Calu3 (cell line): ENCODE measurements around the gene FDXACB1. TPM values are rescaled to one million over a fixed set of nuclear protein-coding genes. Genes with fewer than 3 reads are reported as not detected.

Experiments
- BruUV-seq: library from RNA; stranded (reverse); fragments of 400-500 nt; replicated peaks from 2 replicates; lab custom pipeline; 2021; lab: Mats Ljungman, UMichigan
- CTCF ChIA-PET: fragments of 300-600 bp; sonication (Branson Sonifier 250); formaldehyde crosslinking; loops from one replicate; lab custom pipeline; 2022; ENCODE audit warnings: antibody characterized with exemption; lab: Charles Lee
- DNase-seq: peaks from one replicate; pipeline ENCODE4 v3.0.0; 2022
- H3K27ac Mint-ChIP-seq: one replicate; pipeline ENCODE4 v1.8.0; 2022; ENCODE audit warnings: mixed read lengths; ENCODE audit not compliant: unreplicated experiment
- H3K27me3 Mint-ChIP-seq: one replicate; pipeline ENCODE4 v1.8.0; 2022; ENCODE audit warnings: mixed read lengths; ENCODE audit not compliant: unreplicated experiment
- H3K36me3 Mint-ChIP-seq: one replicate; pipeline ENCODE4 v1.8.0; 2022; ENCODE audit warnings: mild to moderate bottlenecking, moderate library complexity, mixed read lengths; ENCODE audit not compliant: insufficient read depth, unreplicated experiment
- H3K4me1 Mint-ChIP-seq: one replicate; pipeline ENCODE4 v1.8.0; 2022; ENCODE audit warnings: mild to moderate bottlenecking, low read depth, mixed read lengths; ENCODE audit not compliant: unreplicated experiment
- H3K4me3 Mint-ChIP-seq: one replicate; pipeline ENCODE4 v1.8.0; 2022; ENCODE audit warnings: mild to moderate bottlenecking, low read depth, moderate library complexity, mixed read lengths; ENCODE audit not compliant: unreplicated experiment
- H3K9me3 Mint-ChIP-seq: one replicate; pipeline ENCODE4 v1.8.0; 2022; ENCODE audit warnings: low read depth, mixed read lengths; ENCODE audit not compliant: unreplicated experiment
- CTCF ChIP-seq: fragments of 200-600 bp; IDR thresholded peaks from one replicate; pipeline ENCODE4 v1.8.0; 2022; ENCODE audit warnings: antibody characterized with exemption; ENCODE audit not compliant: unreplicated experiment
- intact Hi-C: fragments of 100-400 bp; cut with micrococcal nuclease; formaldehyde crosslinking; loops from one replicate; pipeline ENCODE4 v1.10.0; 2022; ENCODE audit not compliant: unreplicated experiment
- total RNA-seq: library from RNA; stranded (reverse); gene quantifications from 2 replicates; pipeline ENCODE4 v1.2.3, GENCODE V29; 2022

Gene FDXACB1
- total RNA-seq, 1 experiment from 2014 or later: 1.7 TPM

- Mint-ChIP-seq H3K36me3 (no peaks in the 10 kb centered on the region), H3K9me3 (no peaks in the 10 kb centered on the region), H3K27me3 (no peaks in the 10 kb centered on the region), H3K27ac (no peak overlapping the region), H3K4me1 (no peaks in the 10 kb centered on the region), H3K4me3 (no peak overlapping the region)
- intact Hi-C loops: no loop called here
- no peak for TF ChIP-seq CTCF
- BruUV-seq: no TSS peak
- CTCF ChIA-PET: no interaction called here
- no peak for DNase-seq
Observed at GRCh38 chr11:111849631-111850030, 29.3 kb downstream of the FDXACB1 start.

GRCh38 chr11:111846636-111847035 is 32.3 kb downstream of the FDXACB1 start:
- H3K27ac Mint-ChIP-seq: no peak overlapping the region
- TF ChIP-seq CTCF: no peak
- no peaks in the 10 kb centered on the region for H3K9me3 Mint-ChIP-seq
- DNase-seq: no peak
- no peaks in the 10 kb centered on the region for H3K4me1 Mint-ChIP-seq
- no peaks in the 10 kb centered on the region for H3K27me3 Mint-ChIP-seq
- intact Hi-C loops: no loop called here
- CTCF ChIA-PET: no interaction called here
- BruUV-seq: no TSS peak
- peaks cover 6% of the 10 kb centered on the region for H3K36me3 Mint-ChIP-seq
- no peak overlapping the region for H3K4me3 Mint-ChIP-seq

GRCh38 chr11:111846063-111846462 is 32.9 kb downstream of the FDXACB1 start:
- intact Hi-C loops: no loop called here
- Mint-ChIP-seq H3K36me3 (peaks cover 6% of the 10 kb centered on the region), H3K9me3 (no peaks in the 10 kb centered on the region), H3K4me3 (no peak overlapping the region), H3K27ac (no peak overlapping the region), H3K27me3 (no peaks in the 10 kb centered on the region), H3K4me1 (no peaks in the 10 kb centered on the region)
- BruUV-seq: no TSS peak
- no peak for DNase-seq
- CTCF ChIA-PET: no interaction called here
- TF ChIP-seq CTCF: no peak

GRCh38 chr11:111845276-111846028 is 33.5 kb downstream of the FDXACB1 start:
- BruUV-seq: no TSS peak
- intact Hi-C loops: no loop called here

More at GRCh38 chr11:111845276-111846028, 33.5 kb downstream of the FDXACB1 start:
- Mint-ChIP-seq H3K27ac (no peak overlapping the region), H3K9me3 (no peaks in the 10 kb centered on the region), H3K4me1 (no peaks in the 10 kb centered on the region), H3K36me3 (peaks cover 6% of the 10 kb centered on the region), H3K4me3 (no peak overlapping the region), H3K27me3 (no peaks in the 10 kb centered on the region)
- DNase-seq: no peak
- CTCF ChIA-PET: no interaction called here
- TF ChIP-seq CTCF: no peak
